GM18870 (cell line): Measurements from ENCODE around the gene ZNF563.
"Not testable (repeated sequence)": the region's sequence is repeated elsewhere in the genome, so short reads cannot be mapped to it uniquely, and the experiment has no call there.

ENCODE experiments used
- ATAC-seq: cut with Tn5 transposase; IDR thresholded peaks from one replicate; pipeline ENCODE4 v1.9.1; 2021; ENCODE audit warnings: moderate library complexity; ENCODE audit not compliant: unreplicated experiment

The ZNF563 gene

GRCh38 chr19:12333162-12334159 lies at the start of gene ZNF563:
ZNF563 (minus strand) TSS chr19:12333633; CDS start chr19:12333482, 151 bp downstream.
- peak; percentile 67 for ATAC-seq

GRCh38 chr19:12380444-12380737 lies 47.0 kb upstream of the ZNF563 start:
- ATAC-seq: no peak

GRCh38 chr19:12379732-12380443 lies 46.5 kb upstream of the ZNF563 start:
- no peak for ATAC-seq

- ATAC-seq: no peak
Observed at GRCh38 chr19:12374026-12374425, 40.6 kb upstream of the ZNF563 start.

GRCh38 chr19:12365236-12366162 lies 32.1 kb upstream of the ZNF563 start, which contains the start of gene ZNF442:
ZNF442 (minus strand) TSS chr19:12365683; CDS start chr19:12363631, 2,052 bp downstream.
- peak; percentile 70 for ATAC-seq

GRCh38 chr19:12364391-12365235 lies 31.2 kb upstream of the ZNF563 start:
- ATAC-seq: no peak

GRCh38 chr19:12362236-12362635 lies 28.8 kb upstream of the ZNF563 start:
- not testable (repeated sequence) for ATAC-seq

GRCh38 chr19:12353375-12353774 lies 19.9 kb upstream of the ZNF563 start:
- no peak for ATAC-seq

GRCh38 chr19:12350890-12351197 lies 17.4 kb upstream of the ZNF563 start:
- ATAC-seq: no peak

GRCh38 chr19:12350185-12350889 lies 16.9 kb upstream of the ZNF563 start:
- ATAC-seq: no peak

- no peak for ATAC-seq
Observed at GRCh38 chr19:12346896-12347295, 13.5 kb upstream of the ZNF563 start.

GRCh38 chr19:12345197-12345596 lies 11.8 kb upstream of the ZNF563 start:
- no peak for ATAC-seq

- no peak for ATAC-seq
Observed at GRCh38 chr19:12331211-12331941, 2.1 kb downstream of the ZNF563 start.

- no peak for ATAC-seq
Observed at GRCh38 chr19:12330340-12330739, 3.1 kb downstream of the ZNF563 start.

GRCh38 chr19:12325690-12326089 lies 7.7 kb downstream of the ZNF563 start:
- ATAC-seq: no peak

GRCh38 chr19:12318782-12319413 lies 14.5 kb downstream of the ZNF563 start:
- ATAC-seq: no peak

- no peak for ATAC-seq
Observed at GRCh38 chr19:12314553-12314952, 18.9 kb downstream of the ZNF563 start.

GRCh38 chr19:12308891-12309290 lies 24.5 kb downstream of the ZNF563 start:
- not testable (repeated sequence) for ATAC-seq
